Measurements from ENCODE around the gene PCGF1. TPM values are rescaled to one million over a fixed set of nuclear protein-coding genes. Genes with fewer than 3 reads are reported as not detected.

PCGF1 gene
- total and polyA plus RNA-seq, 9 of the 15 experiments (the other 6 are each of a cell fraction or from before 2014, with no cell fraction given): 20.3 to 45.7 (median 29.3) TPM

GRCh38 chr2:74537140-74537539 is 29.6 kb upstream of the PCGF1 start (continued):
- TF ChIP-seq OTX1 (CRISPR knock-in tag; IDR thresholded peaks at IDR 0.05): no peak
- no peak for TF ChIP-seq SMAD2 (IDR thresholded peaks at IDR 0.05; ENCODE audit: low read depth, low read length)
- no peak for TF ChIP-seq POLR2H (tag; IDR thresholded peaks at IDR 0.05; ENCODE audit: low read depth)
- no peak for TF ChIP-seq BHLHE40 (IDR thresholded peaks at IDR 0.05; ENCODE audit: low read length)
- TF ChIP-seq GABPB2 (CRISPR knock-in tag; conservative IDR thresholded peaks at IDR 0.05): no peak
- no peak for TF ChIP-seq ZNF57 (CRISPR knock-in tag; IDR thresholded peaks at IDR 0.05)

- peaks cover 11 to 20% of the 10 kb centered on the region in 2 experiments; a peak in 4 of 5 replicates for H3K4me1 ChIP-seq (replicated peaks in 1 of 2; ENCODE audit: control insufficient read depth in 2 of 2, insufficient read depth in 2 of 2, low read length in 2 of 2)
- BruUV-seq (replicated peaks): no TSS peak
- H3K9me3 ChIP-seq (replicated peaks; ENCODE audit: control insufficient read depth, insufficient read depth, low read depth, low read length): no peaks in the 10 kb centered on the region
- H3K4me3 ChIP-seq: no peak overlapping the region
- ChIA-PET CTCF (ENCODE audit: low intra/inter-chr PET ratio) (interaction anchor here (0.6 kb wide), 1 partner anchor 58 kb away, joined by 3 read pairs; no protein-coding TSS in a partner anchor), POLR2A (interaction anchor here (0.6 kb wide), 1 partner anchor 21 kb away, joined by 3 read pairs; no protein-coding TSS in a partner anchor)
- intact Hi-C loops (cut with micrococcal nuclease): no loop called here
- peaks cover 24% of the 10 kb centered on the region for H3K36me3 ChIP-seq (ENCODE audit: control insufficient read depth, insufficient read depth, low read length)
- H4K20me1 ChIP-seq (replicated peaks; ENCODE audit: control insufficient read depth, insufficient read depth, low read length): no peaks in the 10 kb centered on the region
- no peak for DNase-seq (ENCODE audit: extremely low read depth in 1 of 4, low spot score in 3 of 4)
- H2AFZ ChIP-seq (ENCODE audit: low read depth, low read length): no peak overlapping the region
- H3K79me2 ChIP-seq (ENCODE audit: control insufficient read depth, insufficient read depth, low read length): peaks cover 8% of the 10 kb centered on the region
- H3K27me3 ChIP-seq (ENCODE audit: control insufficient read depth in 2 of 2, insufficient read depth in 2 of 2, low read length in 2 of 2): no peaks in the 10 kb centered on the region
- TF ChIP-seq REST (IDR thresholded peaks at IDR 0.05; ENCODE audit: borderline replicate concordance) (no peak), REST (CRISPR knock-in tag; IDR thresholded peaks at IDR 0.05; ENCODE audit: low read depth) (no peak), POLR2G (IDR thresholded peaks at IDR 0.05; ENCODE audit: low read depth, low read length) (peak; percentile 56)
- WGBS (ENCODE audit: insufficient coverage, low coverage, missing lambda C conversion rate): 50% methylated on average over 18 of the region's 23 CpGs
- in situ Hi-C loops (cut with MboI): no loop called here
- ATAC-seq: no peak
- no peak overlapping the region for H3K27ac ChIP-seq (ENCODE audit: extremely low read depth, low read depth, low read length)
- no peak for FAIRE-seq
- no peaks in the 10 kb centered on the region for H3K9me1 ChIP-seq (ENCODE audit: control insufficient read depth, insufficient read depth, low read length)
- H3K4me2 ChIP-seq (ENCODE audit: insufficient read depth, low read length): no peak overlapping the region
- peak overlapping the region in 1 of 2 experiments; percentile 37; a peak in 1 of 4 replicates for H3K9ac ChIP-seq (ENCODE audit: insufficient read depth in 1 of 2, low read depth in 2 of 2, low read length in 2 of 2)
These were observed 28.9 kb upstream of the PCGF1 start for GRCh38 chr2:74536166-74536950.

Measured in K562 (cell line).